CD14-positive monocyte (primary cell): ENCODE data around the gene SAMD3. TPM values are rescaled to one million over a fixed set of nuclear protein-coding genes. Genes with fewer than 3 reads are reported as not detected.
A peak's percentile ranks its signal among the peaks of the same experiment; 100 is the strongest.

Experiments
- DNase-seq, 3 donors: peaks; one replicate each; pipeline ENCODE4 v3.0.0-alpha.2; 2011 to 2022
- H2AFZ ChIP-seq: 2 replicates; pipeline ENCODE4 v1.6.0; 2012; ENCODE audit warnings: mild to moderate bottlenecking, low read depth, low read length, inconsistent platforms; ENCODE audit not compliant: insufficient read depth, poor library complexity, severe bottlenecking
- H3K27ac ChIP-seq, 2 donors: 1 replicate in 1 of 2; 2 replicates in 1 of 2; pipeline ENCODE4 v1.5.1; 2012 to 2013; ENCODE audit warnings: low read length in 2 of 2, control low read depth in 1 of 2, inconsistent platforms in 1 of 2, low read depth in 1 of 2, mild to moderate bottlenecking in 1 of 2
- H3K27me3 ChIP-seq, 2 donors: one replicate each; pipeline versions ENCODE4 v1.6.0 to v1.6.1; 2011 to 2013; ENCODE audit warnings: low read length in 2 of 2; ENCODE audit not compliant: control insufficient read depth in 2 of 2, insufficient read depth in 2 of 2
- H3K36me3 ChIP-seq, 2 donors: replicated peaks in 1 of 2; 1 replicate in 1 of 2; 2 replicates in 1 of 2; pipeline versions ENCODE4 v1.5.1 to v1.6.1; 2012 to 2013; ENCODE audit warnings: low read length in 2 of 2, control low read depth in 1 of 2, inconsistent platforms in 1 of 2, mild to moderate bottlenecking in 1 of 2; ENCODE audit not compliant: insufficient read depth in 2 of 2, control insufficient read depth in 1 of 2
- H3K4me1 ChIP-seq, 2 donors: 1 replicate in 1 of 2; 2 replicates in 1 of 2; pipeline versions ENCODE4 v1.5.1 to v1.6.1; 2012 to 2013; ENCODE audit warnings: low read length in 2 of 2, control low read depth in 1 of 2, inconsistent platforms in 1 of 2, mild to moderate bottlenecking in 1 of 2, moderate library complexity in 1 of 2; ENCODE audit not compliant: insufficient read depth in 2 of 2, control insufficient read depth in 1 of 2
- H3K4me2 ChIP-seq: replicated peaks from 2 replicates; pipeline ENCODE3; 2012; ENCODE audit warnings: low read length, moderate library complexity, mild to moderate bottlenecking; ENCODE audit not compliant: poor library complexity, severe bottlenecking; ENCODE audit errors: extremely low read depth
- H3K4me3 ChIP-seq, 3 experiments: fragments of 200-600 bp in 1 of 3; sonication (generic) in 1 of 3; replicated peaks in 1 of 3; 1 replicate in 2 of 3; 2 replicates in 1 of 3; pipeline ENCODE4 v1.5.1; 2011 to 2013; ENCODE audit warnings: low read length in 3 of 3, mild to moderate bottlenecking in 3 of 3, control low read depth in 2 of 3, low read depth in 2 of 3, inconsistent platforms in 1 of 3, moderate library complexity in 1 of 3
- H3K79me2 ChIP-seq: 2 replicates; pipeline ENCODE4 v1.6.0; 2012; ENCODE audit warnings: mild to moderate bottlenecking, control low read depth, inconsistent platforms, low read length, moderate library complexity; ENCODE audit not compliant: insufficient read depth
- H3K9ac ChIP-seq: 2 replicates; pipeline ENCODE4 v1.6.0; 2017; ENCODE audit warnings: low read length, mild to moderate bottlenecking; ENCODE audit not compliant: insufficient read depth, poor library complexity, severe bottlenecking
- H3K9me3 ChIP-seq, 2 donors: replicated peaks in 1 of 2; 1 replicate in 1 of 2; 2 replicates in 1 of 2; pipeline versions ENCODE4 v1.5.1 to v1.6.1; 2012 to 2013; ENCODE audit warnings: low read length in 2 of 2, control low read depth in 1 of 2; ENCODE audit not compliant: control insufficient read depth in 1 of 2, insufficient read depth in 1 of 2
- H4K20me1 ChIP-seq: 2 replicates; pipeline ENCODE4 v1.6.0; 2012; ENCODE audit warnings: mild to moderate bottlenecking, low read length, control low read depth, moderate library complexity; ENCODE audit not compliant: insufficient read depth
- H3K27ac Mint-ChIP-seq, 7 donors: one replicate each; pipeline ENCODE4 v1.8.0; 2020; ENCODE audit warnings: mild to moderate bottlenecking in 7 of 7, mixed read lengths in 7 of 7, moderate library complexity in 6 of 7, inconsistent platforms in 2 of 7
- H3K27me3 Mint-ChIP-seq, 3 donors: one replicate each; pipeline ENCODE4 v1.8.0; 2021 to 2022; ENCODE audit warnings: low read depth in 3 of 3, mild to moderate bottlenecking in 3 of 3, mixed read lengths in 3 of 3, moderate library complexity in 3 of 3, inconsistent platforms in 1 of 3
- H3K36me3 Mint-ChIP-seq, 2 donors: one replicate each; pipeline ENCODE4 v1.8.0; 2020; ENCODE audit warnings: mixed read lengths in 2 of 2, inconsistent platforms in 1 of 2, mild to moderate bottlenecking in 1 of 2
- H3K4me1 Mint-ChIP-seq: one replicate; pipeline ENCODE4 v1.8.0; 2020; ENCODE audit warnings: mild to moderate bottlenecking, mixed read lengths
- H3K4me3 Mint-ChIP-seq, 2 donors: one replicate each; pipeline ENCODE4 v1.8.0; 2020; ENCODE audit warnings: mild to moderate bottlenecking in 2 of 2, mixed read lengths in 2 of 2, moderate library complexity in 1 of 2
- H3K9me3 Mint-ChIP-seq, 7 donors: one replicate each; pipeline ENCODE4 v1.8.0; 2020 to 2022; ENCODE audit warnings: mixed read lengths in 7 of 7, mild to moderate bottlenecking in 6 of 7, moderate library complexity in 6 of 7, inconsistent platforms in 2 of 7
- CTCF ChIP-seq: fragments of 200-600 bp; IDR thresholded peaks from one replicate; pipeline ENCODE4 v1.8.0; 2022; ENCODE audit warnings: antibody characterized with exemption, mild to moderate bottlenecking
- WGBS: methylation state at CpG from one replicate; pipeline ENCODE4 v1.1.5; 2013; ENCODE audit warnings: missing lambda C conversion rate; ENCODE audit not compliant: insufficient coverage; 5-methylcytosine and 5-hydroxymethylcytosine counted together
- intact Hi-C, 2 donors: fragments of 100-400 bp; cut with micrococcal nuclease; formaldehyde crosslinking; loops; one replicate each; pipeline versions ENCODE4 v1.15.0 to v1.15.1; 2023
- polyA plus RNA-seq, 3 donors: library from polyadenylated mRNA; depleted of rRNA in 1 of 3; unstranded in 2 of 3; stranded (reverse) in 1 of 3; fragments of 300-500 nt in 2 of 3; fragments of >200 nt in 1 of 3; fragmentation: Illumina TruSeq in 2 of 3; gene quantifications; 1 replicate in 2 of 3; 2 replicates in 1 of 3; pipeline ENCODE4 v1.2.3, GENCODE V29; 2012 to 2021

SAMD3 gene
- polyA plus RNA-seq, 3 donors = 0.33 to 0.49 TPM; not detected in 1

DNA sequence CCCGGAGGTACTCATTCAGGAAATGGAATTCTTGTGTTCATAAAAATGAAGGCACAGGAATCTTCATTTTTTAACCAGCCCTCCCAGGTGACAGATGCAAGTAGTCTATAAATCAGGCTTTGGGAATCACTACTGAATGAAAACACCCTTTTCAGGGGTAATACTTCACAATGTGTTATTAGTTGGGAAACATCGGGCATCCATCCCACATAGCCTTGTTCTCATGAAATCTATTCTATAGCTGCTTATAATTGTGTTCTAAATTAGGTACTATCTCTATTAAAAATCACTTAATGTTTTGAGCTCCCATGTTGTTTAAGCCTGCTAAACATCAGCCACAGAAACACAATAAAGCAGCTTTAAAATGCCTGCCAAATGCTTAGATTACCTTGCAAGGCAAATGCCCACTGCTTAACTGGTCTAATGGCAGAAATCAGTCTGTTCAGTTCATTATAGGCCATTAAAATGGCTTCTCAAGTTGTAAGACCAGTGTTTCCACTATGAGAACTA lies 109.5 kb downstream of the SAMD3 start:
- Histone ChIP-seq H2AFZ (no peak overlapping the region), H3K4me3 (no peak overlapping the region), H3K27ac (no peak overlapping the region), H3K9me3 (no peaks in the 10 kb centered on the region), H4K20me1 (no peaks in the 10 kb centered on the region), H3K4me2 (no peak overlapping the region), H3K4me1 (no peaks in the 10 kb centered on the region), H3K9ac (no peak overlapping the region), H3K27me3 (no peaks in the 10 kb centered on the region), H3K36me3 (peaks cover 3 to 21% of the 10 kb centered on the region in 2 donors), H3K79me2 (no peaks in the 10 kb centered on the region)
- Mint-ChIP-seq H3K9me3 (peaks cover 0 to 8% (median 4%) of the 10 kb centered on the region in 7 donors), H3K36me3 (peaks cover 35 to 47% of the 10 kb centered on the region in 2 donors), H3K4me1 (peaks cover 13% of the 10 kb centered on the region), H3K27ac (no peak overlapping the region), H3K27me3 (no peaks in the 10 kb centered on the region), H3K4me3 (no peak overlapping the region)
- intact Hi-C loops = no loop called here
- DNase-seq = no peak
- no peak for TF ChIP-seq CTCF
- WGBS = no CpG with 5 or more reads among the region's 2 CpGs

DNA sequence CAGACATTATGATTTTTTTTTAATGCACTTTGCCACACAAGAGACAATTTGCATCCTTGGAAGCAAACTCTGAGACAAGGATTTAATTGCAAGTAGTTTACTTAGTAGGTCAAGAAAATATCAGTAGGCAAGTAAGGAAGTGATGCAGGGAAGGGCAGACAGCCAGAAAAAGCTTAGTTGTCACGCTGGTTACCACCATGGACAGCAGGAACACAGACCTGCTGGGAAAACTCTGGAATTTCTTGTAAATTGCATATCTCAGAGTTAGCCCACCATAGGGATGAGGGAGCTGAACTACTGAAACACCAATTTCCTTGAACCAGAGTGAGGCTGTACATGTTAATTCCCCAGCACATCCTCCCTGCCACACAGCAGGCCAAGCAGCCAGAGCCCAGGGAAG lies 111.7 kb downstream of the SAMD3 start:
- H3K27ac Mint-ChIP-seq = peak overlapping the region in 1 of 7 donors; percentile 38

More for the DNA sequence above, 111.7 kb downstream of the SAMD3 start:
- H3K4me3 Mint-ChIP-seq = no peak overlapping the region
- peaks cover 0 to 8% (median 5%) of the 10 kb centered on the region in 7 donors for H3K9me3 Mint-ChIP-seq
- no peaks in the 10 kb centered on the region for H4K20me1 ChIP-seq
- no peaks in the 10 kb centered on the region for H3K27me3 Mint-ChIP-seq
- TF ChIP-seq CTCF = no peak
- no peak overlapping the region for H3K4me2 ChIP-seq
- H2AFZ ChIP-seq = no peak overlapping the region
- peaks cover 3 to 34% of the 10 kb centered on the region in 2 donors for H3K36me3 ChIP-seq
- H3K36me3 Mint-ChIP-seq = peaks cover 42 to 52% of the 10 kb centered on the region in 2 donors
- no peaks in the 10 kb centered on the region for H3K79me2 ChIP-seq
- no peaks in the 10 kb centered on the region for H3K9me3 ChIP-seq
- no peak overlapping the region for H3K9ac ChIP-seq
- intact Hi-C loops = no loop called here
- no peak for DNase-seq
- WGBS = 100% methylated on average over 1 of the region's 1 CpG
- peaks cover 13% of the 10 kb centered on the region for H3K4me1 Mint-ChIP-seq
- no peaks in the 10 kb centered on the region for H3K4me1 ChIP-seq
- no peaks in the 10 kb centered on the region for H3K27me3 ChIP-seq
- H3K27ac ChIP-seq = no peak overlapping the region
- no peak overlapping the region for H3K4me3 ChIP-seq
